GM23338 (cell line): ENCODE results near the gene POU5F1.

ENCODE experiments used
- CREB1 ChIP-seq: fragments of 250-450 bp; sonication (Bioruptor Pico); IDR thresholded peaks from 2 replicates; pipeline ENCODE4 v1.5.0; 2020; ENCODE audit warnings: low read depth, mild to moderate bottlenecking, moderate library complexity
- CTCF ChIP-seq, 2 experiments: fragments of 200-600 bp in 1 of 2; sonication (generic) in 1 of 2; conservative IDR thresholded peaks; 2 replicates each; pipeline versions ENCODE4 v1.5.1 to v1.6.1; 2016 to 2017; ENCODE audit warnings: antibody characterized with exemption in 2 of 2, low read depth in 2 of 2, mild to moderate bottlenecking in 2 of 2, moderate library complexity in 1 of 2
- EZH2 ChIP-seq: fragments of 200-600 bp; sonication (generic); IDR thresholded peaks from one replicate; pipeline ENCODE4 v1.8.0; 2017; ENCODE audit warnings: antibody characterized with exemption, mild to moderate bottlenecking, low read depth; ENCODE audit not compliant: unreplicated experiment
- EZH2phosphoT487 ChIP-seq: fragments of 200-600 bp; sonication (generic); IDR thresholded peaks from one replicate; pipeline ENCODE4 v1.8.1; 2018; ENCODE audit warnings: antibody characterized with exemption; ENCODE audit not compliant: unreplicated experiment
- JUNB ChIP-seq: IDR thresholded peaks from one replicate; pipeline ENCODE4 v1.6.1; 2016; ENCODE audit warnings: antibody characterized with exemption; ENCODE audit not compliant: unreplicated experiment
- NANOG ChIP-seq: IDR thresholded peaks from 2 replicates; pipeline ENCODE4 v1.6.1; 2016; ENCODE audit warnings: antibody characterized with exemption, borderline replicate concordance
- POLR2AphosphoS5 ChIP-seq: IDR thresholded peaks from 2 replicates; pipeline ENCODE4 v1.6.1; 2016; ENCODE audit warnings: antibody characterized with exemption, low read depth
- STAT1 ChIP-seq: IDR thresholded peaks from one replicate; pipeline ENCODE4 v1.6.1; 2016; ENCODE audit warnings: antibody characterized with exemption; ENCODE audit not compliant: unreplicated experiment
- ZNF114 ChIP-seq: fragments of 250-450 bp; sonication (Bioruptor Pico); IDR thresholded peaks from 2 replicates; pipeline ENCODE4 v1.5.0; 2020; ENCODE audit warnings: mild to moderate bottlenecking, moderate library complexity
- ZNF331 ChIP-seq: fragments of 250-450 bp; sonication (Bioruptor Pico); IDR thresholded peaks from 2 replicates; pipeline ENCODE4 v1.5.0; 2020; ENCODE audit warnings: low read depth, mild to moderate bottlenecking, moderate library complexity
- ZNF462 ChIP-seq: fragments of 250-450 bp; sonication (Bioruptor Pico); IDR thresholded peaks from 2 replicates; pipeline ENCODE4 v1.5.0; 2020; ENCODE audit warnings: mild to moderate bottlenecking, moderate library complexity
- TF ChIP-seq, protein P1 (sequence below): IDR thresholded peaks from one replicate; pipeline ENCODE4 v1.6.1; 2018; ENCODE audit warnings: antibody characterized with exemption; ENCODE audit not compliant: unreplicated experiment
- TF ChIP-seq, protein P2 (sequence below): IDR thresholded peaks from 2 replicates; pipeline ENCODE4 v1.6.1; 2016; ENCODE audit warnings: antibody characterized with exemption

DNA sequence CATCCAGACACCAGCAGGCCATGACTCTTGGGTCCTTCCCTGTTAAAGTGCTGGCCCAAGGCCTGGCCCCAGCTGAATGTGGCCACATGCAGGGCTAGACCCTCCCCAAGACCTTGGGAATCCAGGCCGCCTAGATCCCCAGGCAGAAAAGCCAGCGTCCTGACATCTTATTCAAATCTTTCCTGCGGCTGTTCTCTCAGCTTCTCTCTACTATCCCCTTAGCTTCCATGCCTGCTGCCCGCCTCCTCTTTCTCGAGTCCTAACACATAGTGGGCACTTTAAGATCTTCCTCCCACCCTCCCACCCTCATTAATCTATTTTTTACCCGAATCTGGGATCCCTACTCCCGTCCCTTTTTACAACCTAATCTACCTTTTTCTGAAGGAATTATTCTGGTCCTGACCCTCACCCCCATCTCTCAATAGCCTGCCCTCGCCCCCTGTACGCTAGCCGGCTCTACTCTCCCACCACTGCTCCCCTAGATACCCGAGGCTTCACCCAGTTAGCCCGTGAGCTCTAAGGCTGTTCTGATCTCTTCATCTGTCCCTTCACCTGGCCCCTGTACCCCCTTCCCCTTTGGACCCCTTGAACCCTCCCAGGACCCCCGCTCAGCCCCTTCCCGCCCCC lies 12.9 kb downstream of the POU5F1 start, which contains the start of gene CCHCR1:
- TF ChIP-seq CTCF (conservative IDR thresholded peaks at IDR 0.05; ENCODE audit: low read depth in 2 of 2), result no peak
- no peak for TF ChIP-seq ZNF331 (CRISPR knock-in tag)
- no peak for TF ChIP-seq EZH2
- TF ChIP-seq POLR2AphosphoS5, result no peak
- TF ChIP-seq ZNF114, result no peak
- TF ChIP-seq, protein P1, sequence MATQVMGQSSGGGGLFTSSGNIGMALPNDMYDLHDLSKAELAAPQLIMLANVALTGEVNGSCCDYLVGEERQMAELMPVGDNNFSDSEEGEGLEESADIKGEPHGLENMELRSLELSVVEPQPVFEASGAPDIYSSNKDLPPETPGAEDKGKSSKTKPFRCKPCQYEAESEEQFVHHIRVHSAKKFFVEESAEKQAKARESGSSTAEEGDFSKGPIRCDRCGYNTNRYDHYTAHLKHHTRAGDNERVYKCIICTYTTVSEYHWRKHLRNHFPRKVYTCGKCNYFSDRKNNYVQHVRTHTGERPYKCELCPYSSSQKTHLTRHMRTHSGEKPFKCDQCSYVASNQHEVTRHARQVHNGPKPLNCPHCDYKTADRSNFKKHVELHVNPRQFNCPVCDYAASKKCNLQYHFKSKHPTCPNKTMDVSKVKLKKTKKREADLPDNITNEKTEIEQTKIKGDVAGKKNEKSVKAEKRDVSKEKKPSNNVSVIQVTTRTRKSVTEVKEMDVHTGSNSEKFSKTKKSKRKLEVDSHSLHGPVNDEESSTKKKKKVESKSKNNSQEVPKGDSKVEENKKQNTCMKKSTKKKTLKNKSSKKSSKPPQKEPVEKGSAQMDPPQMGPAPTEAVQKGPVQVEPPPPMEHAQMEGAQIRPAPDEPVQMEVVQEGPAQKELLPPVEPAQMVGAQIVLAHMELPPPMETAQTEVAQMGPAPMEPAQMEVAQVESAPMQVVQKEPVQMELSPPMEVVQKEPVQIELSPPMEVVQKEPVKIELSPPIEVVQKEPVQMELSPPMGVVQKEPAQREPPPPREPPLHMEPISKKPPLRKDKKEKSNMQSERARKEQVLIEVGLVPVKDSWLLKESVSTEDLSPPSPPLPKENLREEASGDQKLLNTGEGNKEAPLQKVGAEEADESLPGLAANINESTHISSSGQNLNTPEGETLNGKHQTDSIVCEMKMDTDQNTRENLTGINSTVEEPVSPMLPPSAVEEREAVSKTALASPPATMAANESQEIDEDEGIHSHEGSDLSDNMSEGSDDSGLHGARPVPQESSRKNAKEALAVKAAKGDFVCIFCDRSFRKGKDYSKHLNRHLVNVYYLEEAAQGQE, result no peak
- no peak for TF ChIP-seq CREB1
- no peak for TF ChIP-seq ZNF462 (CRISPR knock-in tag)
- no peak for TF ChIP-seq EZH2phosphoT487
- TF ChIP-seq, protein P2, sequence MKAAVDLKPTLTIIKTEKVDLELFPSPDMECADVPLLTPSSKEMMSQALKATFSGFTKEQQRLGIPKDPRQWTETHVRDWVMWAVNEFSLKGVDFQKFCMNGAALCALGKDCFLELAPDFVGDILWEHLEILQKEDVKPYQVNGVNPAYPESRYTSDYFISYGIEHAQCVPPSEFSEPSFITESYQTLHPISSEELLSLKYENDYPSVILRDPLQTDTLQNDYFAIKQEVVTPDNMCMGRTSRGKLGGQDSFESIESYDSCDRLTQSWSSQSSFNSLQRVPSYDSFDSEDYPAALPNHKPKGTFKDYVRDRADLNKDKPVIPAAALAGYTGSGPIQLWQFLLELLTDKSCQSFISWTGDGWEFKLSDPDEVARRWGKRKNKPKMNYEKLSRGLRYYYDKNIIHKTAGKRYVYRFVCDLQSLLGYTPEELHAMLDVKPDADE, result no peak
- no peak for TF ChIP-seq JUNB
- TF ChIP-seq NANOG, result no peak
- TF ChIP-seq STAT1, result no peak
